ENCODE results near the gene EYA4. TPM values are rescaled to one million over a fixed set of nuclear protein-coding genes. Genes with fewer than 3 reads are reported as not detected.
"Not testable (repeated sequence)": the region's sequence is repeated elsewhere in the genome, so short reads cannot be mapped to it uniquely, and the experiment has no call there.

EYA4 gene
- total RNA-seq, 4 donors from 2014 or later, result 1.4 to 3.1 (median 1.6) TPM

- ATAC-seq, result peak; percentile 42
- no peaks in the 10 kb centered on the region for H3K9me3 ChIP-seq
- H3K36me3 ChIP-seq, result no peaks in the 10 kb centered on the region
- H3K27ac ChIP-seq, result no peak overlapping the region
- no peak overlapping the region for H3K4me3 ChIP-seq
- peaks cover 0 to 19% (median 6%) of the 10 kb centered on the region in 3 donors for H3K4me1 ChIP-seq
- no peaks in the 10 kb centered on the region for H3K27me3 ChIP-seq
- WGBS, 2 donors (ENCODE audit: low coverage in 1 of 2), result 6 to 15% methylated on average over 4 of the region's 4 CpGs
- peak; percentile 38 to 71 (median 67) for TF ChIP-seq CTCF (IDR thresholded peaks at IDR 0.05)
- no peak for TF ChIP-seq POLR2AphosphoS5 (IDR thresholded peaks at IDR 0.05)
Measured at GRCh38 chr6:133553652-133554051, 312.5 kb downstream of the EYA4 start.

GRCh38 chr6:133554121-133554520, 313.0 kb downstream of the EYA4 start:
- H3K36me3 ChIP-seq, H3K4me3 ChIP-seq, H3K27me3 ChIP-seq, ATAC-seq, H3K27ac ChIP-seq, H3K9me3 ChIP-seq: not testable (repeated sequence)
- 83 to 100% methylated on average over 1 of the region's 1 CpG for WGBS, 2 donors (ENCODE audit: low coverage in 1 of 2)
- H3K4me1 ChIP-seq, result peaks cover 0 to 19% (median 6%) of the 10 kb centered on the region in 3 donors

- Histone ChIP-seq H3K4me1 (peaks cover 0 to 19% (median 6%) of the 10 kb centered on the region in 3 donors), H3K4me3 (no peak overlapping the region), H3K27ac (no peak overlapping the region), H3K9me3 (peaks cover 0 to 18% (median 0%) of the 10 kb centered on the region in 3 donors), H3K27me3 (no peaks in the 10 kb centered on the region), H3K36me3 (no peaks in the 10 kb centered on the region)
- TF ChIP-seq EP300 (IDR thresholded peaks at IDR 0.05), result no peak
- ATAC-seq, result no peak
- WGBS, 2 donors (ENCODE audit: low coverage in 1 of 2), result 23 to 30% methylated on average over 2 of the region's 2 CpGs
Measured at GRCh38 chr6:133555685-133556084, 314.5 kb downstream of the EYA4 start.

- H3K27me3 ChIP-seq, result no peaks in the 10 kb centered on the region
- no peak overlapping the region for H3K4me3 ChIP-seq
- TF ChIP-seq EP300 (IDR thresholded peaks at IDR 0.05) (no peak), CTCF (IDR thresholded peaks at IDR 0.05) (no peak), POLR2A (IDR thresholded peaks at IDR 0.05) (no peak), POLR2AphosphoS5 (IDR thresholded peaks at IDR 0.05) (no peak)
- H3K9me3 ChIP-seq, result peaks cover 0 to 22% (median 0%) of the 10 kb centered on the region in 3 donors
- 86 to 89% methylated on average over 2 of the region's 2 CpGs for WGBS, 2 donors (ENCODE audit: low coverage in 1 of 2)
- no peak for ATAC-seq
- H3K4me1 ChIP-seq, result peaks cover 0 to 6% (median 0%) of the 10 kb centered on the region in 3 donors
- H3K27ac ChIP-seq, result no peak overlapping the region
- H3K36me3 ChIP-seq, result no peaks in the 10 kb centered on the region
Measured at GRCh38 chr6:133559926-133560325, 318.8 kb downstream of the EYA4 start.

GRCh38 chr6:133567636-133568035, 326.5 kb downstream of the EYA4 start:
- Histone ChIP-seq H3K36me3 (no peaks in the 10 kb centered on the region), H3K9me3 (no peaks in the 10 kb centered on the region), H3K4me3 (no peak overlapping the region), H3K4me1 (peaks cover 3 to 12% (median 3%) of the 10 kb centered on the region in 3 donors), H3K27ac (no peak overlapping the region), H3K27me3 (no peaks in the 10 kb centered on the region)
- no peak for ATAC-seq
- 58 to 78% methylated on average over 2 to 6 of the region's 6 CpGs for WGBS, 2 donors (ENCODE audit: low coverage in 1 of 2)
- TF ChIP-seq POLR2AphosphoS5 (IDR thresholded peaks at IDR 0.05) (no peak), POLR2A (IDR thresholded peaks at IDR 0.05) (no peak), CTCF (IDR thresholded peaks at IDR 0.05) (no peak), EP300 (IDR thresholded peaks at IDR 0.05) (no peak)

- Histone ChIP-seq H3K4me3 (peak overlapping the region; percentile 44 to 47), H3K4me1 (peaks cover 3 to 12% (median 3%) of the 10 kb centered on the region in 3 donors), H3K27ac (peak overlapping the region; percentile 50 to 70 (median 64)), H3K36me3 (no peaks in the 10 kb centered on the region), H3K9me3 (no peaks in the 10 kb centered on the region), H3K27me3 (no peaks in the 10 kb centered on the region)
- WGBS, 2 donors (ENCODE audit: low coverage in 1 of 2), result 4 to 5% methylated on average over 18 of the region's 18 CpGs
- peak; percentile 82 for ATAC-seq
- TF ChIP-seq CTCF (IDR thresholded peaks at IDR 0.05) (peak; percentile 96 to 99 (median 98)), EP300 (IDR thresholded peaks at IDR 0.05) (no peak)
Measured at GRCh38 chr6:133568970-133569889, 328.1 kb downstream of the EYA4 start.
